Sigmoid colon (tissue), 7 donors: ENCODE data around the gene CPLANE1. TPM values are rescaled to one million over a fixed set of nuclear protein-coding genes. Genes with fewer than 3 reads are reported as not detected.

Experiments
- DNase-seq: peaks from one replicate; pipeline ENCODE4 v3.0.0-alpha.2; 2019
- H3K27ac ChIP-seq, 4 donors: fragments of 200-600 bp; sonication (generic); one replicate each; pipeline ENCODE4 v1.5.1; 2016 to 2019; ENCODE audit warnings: mild to moderate bottlenecking in 1 of 4
- H3K27me3 ChIP-seq, 3 donors: fragments of 200-600 bp; sonication (generic); one replicate each; pipeline ENCODE4 v1.5.1; 2019; ENCODE audit warnings: mild to moderate bottlenecking in 1 of 3
- H3K36me3 ChIP-seq, 4 donors: fragments of 200-600 bp; sonication (generic); one replicate each; pipeline ENCODE4 v1.5.1; 2016 to 2019
- H3K4me1 ChIP-seq, 4 donors: fragments of 200-600 bp; sonication (generic); one replicate each; pipeline ENCODE4 v1.5.1; 2017 to 2019
- H3K4me3 ChIP-seq, 4 donors: fragments of 200-600 bp; sonication (generic); one replicate each; pipeline ENCODE4 v1.5.1; 2017 to 2019; ENCODE audit warnings: mild to moderate bottlenecking in 2 of 4, moderate library complexity in 1 of 4
- H3K9me3 ChIP-seq, 4 donors: fragments of 200-600 bp in 3 of 4; sonication (generic) in 3 of 4; one replicate each; pipeline versions ENCODE4 v1.5.1 to v1.6.1; 2013 to 2019
- EP300 ChIP-seq, 4 donors: sonication (generic); formaldehyde crosslinking; IDR thresholded peaks; one replicate each; pipeline ENCODE4 v1.6.1; 2017; ENCODE audit warnings: antibody characterized with exemption in 4 of 4
- POLR2A ChIP-seq, 2 donors: fragments of 450-650 bp; IDR thresholded peaks; one replicate each; pipeline ENCODE4 v1.6.1; 2016; ENCODE audit warnings: antibody characterized with exemption in 2 of 2, mild to moderate bottlenecking in 2 of 2, moderate library complexity in 2 of 2
- POLR2AphosphoS5 ChIP-seq, 4 donors: sonication (generic); formaldehyde crosslinking; IDR thresholded peaks; one replicate each; pipeline ENCODE4 v1.6.1; 2017; ENCODE audit warnings: antibody characterized with exemption in 4 of 4
- WGBS, 2 donors: extraction: QIAGEN DNeasy Blood & Tissue Kit; methylation state at CpG; one replicate each; pipeline ENCODE4 v1.1.7; 2013; 5-methylcytosine and 5-hydroxymethylcytosine counted together
- intact Hi-C: fragments of 100-400 bp; cut with DNase I; formaldehyde crosslinking; loops from one replicate; pipeline ENCODE4 v1.15.1; 2023
- polyA plus RNA-seq, 3 donors: library from polyadenylated mRNA; stranded (reverse); fragments of 200-250 nt; gene quantifications; one replicate each; pipeline ENCODE4 v1.2.3, GENCODE V29; 2013
- total RNA-seq, 4 donors: library from RNA; depleted of rRNA; stranded (reverse); fragments of >200 nt; gene quantifications; one replicate each; pipeline ENCODE4 v1.1.0, GENCODE V29; 2016
- TF ChIP-seq, protein P1 (sequence below), 4 experiments: fragments of 450-650 bp in 3 of 4; fragments of 200-600 bp in 1 of 4; IDR thresholded peaks; one replicate each; pipeline ENCODE4 v1.5.1; 2016 to 2019; ENCODE audit warnings: antibody characterized with exemption in 4 of 4, mild to moderate bottlenecking in 3 of 4, moderate library complexity in 2 of 4
- donor health status: healthy with polysubstance abuse.
- donor health status: Bipolar disorder and iron deficiency.
- donor health status: healthy.

The CPLANE1 gene
- total and polyA plus RNA-seq, 7 donors = 0.23 to 51.0 (median 21.8) TPM

DNA sequence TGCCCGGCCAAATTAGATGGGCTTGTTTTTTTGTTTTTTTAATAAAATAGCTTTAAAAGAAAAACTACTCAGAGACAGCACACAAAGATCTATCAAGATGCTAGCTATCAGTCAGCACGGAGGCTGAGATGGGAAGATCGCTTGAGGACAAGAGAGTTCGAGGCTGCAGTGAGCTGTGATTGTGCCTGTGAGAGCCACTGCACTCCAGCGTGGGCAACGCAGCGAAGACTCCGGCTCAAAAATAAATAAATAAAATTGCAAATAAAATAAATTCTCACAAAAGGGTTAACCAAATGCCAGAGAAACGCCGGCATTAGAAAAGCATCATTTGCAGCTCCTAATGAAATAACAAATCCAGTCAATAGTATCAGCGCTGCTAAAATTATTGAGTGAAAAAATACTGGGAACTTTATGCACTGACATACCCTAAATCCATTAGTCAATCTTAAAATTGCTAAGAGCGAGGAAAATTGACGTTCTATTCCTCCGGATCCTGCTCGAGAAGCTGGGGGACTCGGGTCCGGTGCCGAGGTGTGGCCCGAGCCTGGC lies 681 bp downstream of the CPLANE1 start:
- TF ChIP-seq POLR2AphosphoS5 (IDR thresholded peaks at IDR 0.05) (no peak), POLR2A (IDR thresholded peaks at IDR 0.05) (no peak), EP300 (IDR thresholded peaks at IDR 0.05) (no peak)
- TF ChIP-seq, protein P1, sequence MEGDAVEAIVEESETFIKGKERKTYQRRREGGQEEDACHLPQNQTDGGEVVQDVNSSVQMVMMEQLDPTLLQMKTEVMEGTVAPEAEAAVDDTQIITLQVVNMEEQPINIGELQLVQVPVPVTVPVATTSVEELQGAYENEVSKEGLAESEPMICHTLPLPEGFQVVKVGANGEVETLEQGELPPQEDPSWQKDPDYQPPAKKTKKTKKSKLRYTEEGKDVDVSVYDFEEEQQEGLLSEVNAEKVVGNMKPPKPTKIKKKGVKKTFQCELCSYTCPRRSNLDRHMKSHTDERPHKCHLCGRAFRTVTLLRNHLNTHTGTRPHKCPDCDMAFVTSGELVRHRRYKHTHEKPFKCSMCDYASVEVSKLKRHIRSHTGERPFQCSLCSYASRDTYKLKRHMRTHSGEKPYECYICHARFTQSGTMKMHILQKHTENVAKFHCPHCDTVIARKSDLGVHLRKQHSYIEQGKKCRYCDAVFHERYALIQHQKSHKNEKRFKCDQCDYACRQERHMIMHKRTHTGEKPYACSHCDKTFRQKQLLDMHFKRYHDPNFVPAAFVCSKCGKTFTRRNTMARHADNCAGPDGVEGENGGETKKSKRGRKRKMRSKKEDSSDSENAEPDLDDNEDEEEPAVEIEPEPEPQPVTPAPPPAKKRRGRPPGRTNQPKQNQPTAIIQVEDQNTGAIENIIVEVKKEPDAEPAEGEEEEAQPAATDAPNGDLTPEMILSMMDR (IDR thresholded peaks at IDR 0.05) = no peak
- Histone ChIP-seq H3K27me3 (no peaks in the 10 kb centered on the region), H3K27ac (peak overlapping the region; percentile 89 to 96 (median 94)), H3K4me1 (peaks cover 0 to 26% (median 21%) of the 10 kb centered on the region in 4 donors), H3K36me3 (peaks cover 0 to 8% (median 0%) of the 10 kb centered on the region in 4 donors), H3K9me3 (no peaks in the 10 kb centered on the region), H3K4me3 (peak overlapping the region; percentile 82 to 89 (median 86))
- intact Hi-C loops = no loop called here
- DNase-seq = no peak
- WGBS, 2 donors = 4 to 7% methylated on average over 19 of the region's 19 CpGs

GRCh38 chr5:37247496-37247895 lies 1.7 kb downstream of the CPLANE1 start:
- H3K4me1 ChIP-seq = peaks cover 0 to 26% (median 21%) of the 10 kb centered on the region in 4 donors
- TF ChIP-seq, protein P1 (IDR thresholded peaks at IDR 0.05) = no peak
- TF ChIP-seq EP300 (IDR thresholded peaks at IDR 0.05) (no peak), POLR2A (IDR thresholded peaks at IDR 0.05) (no peak), POLR2AphosphoS5 (IDR thresholded peaks at IDR 0.05) (no peak)
- no peak for DNase-seq
- no peak overlapping the region for H3K27ac ChIP-seq
- H3K27me3 ChIP-seq = no peaks in the 10 kb centered on the region
- WGBS, 2 donors = 91 to 96% methylated on average over 4 of the region's 4 CpGs
- no peak overlapping the region for H3K4me3 ChIP-seq
- intact Hi-C loops = no loop called here
- H3K9me3 ChIP-seq = no peaks in the 10 kb centered on the region
- peaks cover 0 to 15% (median 0%) of the 10 kb centered on the region in 4 donors for H3K36me3 ChIP-seq

DNA sequence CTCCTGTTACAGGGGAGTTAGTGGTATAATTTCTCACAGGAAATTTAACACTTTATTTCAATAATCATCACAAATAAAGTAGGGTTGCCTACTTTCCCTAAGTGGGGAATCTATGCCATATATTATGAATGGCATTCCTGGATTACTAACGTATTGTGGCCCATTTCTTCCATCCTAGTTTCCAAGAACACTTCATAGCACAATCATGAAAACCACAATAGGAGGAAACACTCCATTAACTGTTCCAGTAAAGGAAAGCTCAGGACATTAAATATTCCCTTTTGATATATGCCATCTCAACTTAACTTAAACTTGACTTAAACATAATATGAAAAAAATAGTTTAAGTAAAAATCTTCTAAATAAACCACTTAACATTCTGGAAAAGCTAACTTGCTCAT lies 2.1 kb downstream of the CPLANE1 start:
- WGBS, 2 donors = 80% methylated on average over 1 of the region's 1 CpG
- Histone ChIP-seq H3K36me3 (peaks cover 0 to 19% (median 0%) of the 10 kb centered on the region in 4 donors), H3K27me3 (no peaks in the 10 kb centered on the region), H3K27ac (no peak overlapping the region), H3K4me3 (no peak overlapping the region), H3K4me1 (peaks cover 0 to 26% (median 21%) of the 10 kb centered on the region in 4 donors), H3K9me3 (no peaks in the 10 kb centered on the region)
- no peak for DNase-seq
- intact Hi-C loops = no loop called here
- TF ChIP-seq POLR2A (IDR thresholded peaks at IDR 0.05) = no peak
- TF ChIP-seq, protein P1 (IDR thresholded peaks at IDR 0.05) = no peak
- TF ChIP-seq POLR2AphosphoS5 (IDR thresholded peaks at IDR 0.05) = no peak
- TF ChIP-seq EP300 (IDR thresholded peaks at IDR 0.05) = no peak

DNA sequence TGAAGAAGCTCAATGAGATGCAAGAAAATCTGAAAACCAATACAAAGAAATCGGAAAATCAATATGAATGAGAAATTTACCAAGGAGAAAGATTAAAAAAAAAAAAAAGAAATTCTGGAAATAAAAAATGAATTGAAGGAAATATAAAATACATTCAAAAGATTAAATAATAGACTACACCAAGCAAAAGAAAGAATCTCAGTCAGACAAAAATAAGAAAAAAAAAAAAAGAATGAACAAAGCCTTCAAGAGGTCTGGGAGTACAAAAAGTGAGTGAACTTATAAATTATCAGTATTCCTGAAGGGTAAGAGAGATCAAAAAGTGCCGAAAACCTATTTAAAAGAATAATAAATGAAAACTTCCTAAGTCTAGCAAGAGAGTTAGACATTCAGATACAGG lies 14.9 kb downstream of the CPLANE1 start:
- Histone ChIP-seq H3K27ac (no peak overlapping the region), H3K27me3 (no peaks in the 10 kb centered on the region), H3K4me1 (no peaks in the 10 kb centered on the region), H3K36me3 (peaks cover 0 to 72% (median 15%) of the 10 kb centered on the region in 4 donors), H3K4me3 (no peak overlapping the region), H3K9me3 (no peaks in the 10 kb centered on the region)
- DNase-seq = no peak
- WGBS, 2 donors = 97 to 99% methylated on average over 2 of the region's 2 CpGs
- TF ChIP-seq EP300 (IDR thresholded peaks at IDR 0.05) = no peak
- TF ChIP-seq, protein P1 (IDR thresholded peaks at IDR 0.05) = no peak
- TF ChIP-seq POLR2A (IDR thresholded peaks at IDR 0.05) = no peak
- no peak for TF ChIP-seq POLR2AphosphoS5 (IDR thresholded peaks at IDR 0.05)
- intact Hi-C loops = no loop called here

- no peaks in the 10 kb centered on the region for H3K27me3 ChIP-seq
- no peak overlapping the region for H3K4me3 ChIP-seq
- H3K9me3 ChIP-seq = no peaks in the 10 kb centered on the region
- H3K27ac ChIP-seq = no peak overlapping the region
- peaks cover 3 to 89% (median 23%) of the 10 kb centered on the region in 4 donors for H3K36me3 ChIP-seq
- H3K4me1 ChIP-seq = no peaks in the 10 kb centered on the region
- intact Hi-C loops = no loop called here
- DNase-seq = no peak
- TF ChIP-seq POLR2A (IDR thresholded peaks at IDR 0.05) = no peak
These were observed 22.8 kb downstream of the CPLANE1 start for GRCh38 chr5:37226377-37226776.
